HG02642 (cell line): ENCODE measurements around the gene TRAPPC2L.

Experiments used
- ATAC-seq: cut with Tn5 transposase; IDR thresholded peaks from one replicate; pipeline ENCODE4 v1.9.1; 2021; ENCODE audit warnings: mild to moderate bottlenecking; ENCODE audit not compliant: unreplicated experiment, poor library complexity

The TRAPPC2L gene

DNA sequence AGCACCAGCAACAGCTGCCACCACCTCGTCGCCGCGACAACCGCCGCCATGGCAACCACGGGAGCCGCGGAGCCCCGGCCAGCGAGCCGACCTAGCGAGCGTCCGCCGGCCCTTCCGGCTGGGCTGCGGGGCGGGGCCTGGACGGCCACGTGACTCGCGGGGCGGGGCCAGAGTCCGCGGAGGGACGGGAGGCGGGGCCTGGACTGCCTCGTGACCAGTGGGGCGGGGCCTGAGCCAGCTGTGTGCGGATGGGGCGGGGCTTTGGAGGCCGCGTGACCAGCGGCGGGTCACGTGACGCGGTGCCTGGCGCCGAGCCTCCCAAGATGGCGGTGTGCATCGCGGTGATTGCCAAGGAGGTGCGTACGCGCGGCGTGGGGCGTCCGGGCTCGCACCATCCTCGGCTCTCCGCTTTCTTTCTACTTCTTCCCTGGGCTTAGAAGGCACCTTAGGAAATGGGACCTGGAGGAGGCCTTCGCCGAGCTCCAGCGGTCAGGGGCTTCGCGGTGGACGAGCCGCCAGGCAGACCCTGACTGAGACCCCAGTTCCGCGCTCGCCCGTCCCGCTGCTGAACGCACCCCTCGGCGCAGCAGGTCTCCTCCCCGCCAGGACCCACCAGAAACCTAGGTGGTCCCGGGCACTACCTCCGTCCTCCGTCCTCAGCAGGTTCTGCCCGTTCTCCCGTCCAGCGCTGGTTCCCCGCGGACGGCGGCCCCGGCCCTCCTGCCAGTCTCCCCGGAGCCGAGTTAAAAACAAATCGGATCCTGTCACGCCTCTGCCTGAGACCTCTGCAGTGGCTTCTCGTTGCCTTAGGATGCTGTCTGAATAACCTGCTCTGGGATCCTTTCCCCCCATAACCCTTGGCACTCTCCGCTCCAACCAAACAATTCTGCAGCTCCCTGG is at the start of gene TRAPPC2L, which contains the start of gene GALNS:
TRAPPC2L (plus strand) TSS at position 300 of the 900 bp plus-strand sequence; CDS start at position 324, 24 bp downstream.
GALNS (minus strand) TSS at position 120 of the 900 bp plus-strand sequence; CDS start at position 50, 70 bp downstream.
- ATAC-seq = peak; percentile 86

- no peak for ATAC-seq
Measured at GRCh38 chr16:88807142-88807625, 49.7 kb upstream of the TRAPPC2L start.

DNA sequence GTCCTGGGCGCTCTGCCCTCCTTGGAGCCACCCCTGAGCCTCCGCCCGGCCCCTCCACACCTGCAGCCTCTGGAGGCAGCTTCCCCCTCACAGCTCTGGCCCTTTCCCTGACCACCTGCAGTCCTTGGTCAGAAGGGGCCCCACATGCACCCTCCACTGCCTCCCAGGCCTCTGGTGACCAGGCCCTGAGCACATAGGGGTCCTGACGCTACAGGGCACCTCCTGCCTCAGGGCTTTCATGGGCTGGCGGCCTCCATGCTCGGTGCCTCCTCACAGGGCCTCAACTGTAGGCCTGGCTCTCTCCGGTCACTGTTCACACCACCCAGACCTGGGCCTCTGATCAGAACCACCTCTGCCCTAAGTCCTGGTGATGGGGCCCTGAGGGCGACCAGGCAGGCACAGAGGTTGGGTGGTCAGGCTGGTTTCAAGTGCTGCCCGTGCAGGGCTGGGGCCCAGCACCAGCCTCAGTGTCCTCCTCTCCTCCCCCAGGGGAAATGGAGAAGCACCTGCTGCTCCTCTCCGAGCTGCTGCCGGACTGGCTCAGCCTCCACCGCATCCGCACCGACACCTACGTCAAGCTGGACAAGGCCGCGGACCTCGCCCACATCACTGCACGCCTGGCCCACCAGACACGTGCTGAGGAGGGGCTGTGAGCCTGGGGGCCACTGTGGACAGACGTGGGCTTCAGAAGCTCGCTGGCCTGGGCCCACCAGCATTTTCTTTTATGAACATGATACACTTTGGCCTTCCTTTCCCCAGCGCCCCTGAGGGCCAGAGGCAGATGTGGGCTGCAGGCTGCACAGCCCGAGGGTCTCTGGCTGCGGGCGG is 49.1 kb upstream of the TRAPPC2L start:
- no peak for ATAC-seq

- ATAC-seq = no peak
Measured at GRCh38 chr16:88809068-88809675, 47.8 kb upstream of the TRAPPC2L start.

DNA sequence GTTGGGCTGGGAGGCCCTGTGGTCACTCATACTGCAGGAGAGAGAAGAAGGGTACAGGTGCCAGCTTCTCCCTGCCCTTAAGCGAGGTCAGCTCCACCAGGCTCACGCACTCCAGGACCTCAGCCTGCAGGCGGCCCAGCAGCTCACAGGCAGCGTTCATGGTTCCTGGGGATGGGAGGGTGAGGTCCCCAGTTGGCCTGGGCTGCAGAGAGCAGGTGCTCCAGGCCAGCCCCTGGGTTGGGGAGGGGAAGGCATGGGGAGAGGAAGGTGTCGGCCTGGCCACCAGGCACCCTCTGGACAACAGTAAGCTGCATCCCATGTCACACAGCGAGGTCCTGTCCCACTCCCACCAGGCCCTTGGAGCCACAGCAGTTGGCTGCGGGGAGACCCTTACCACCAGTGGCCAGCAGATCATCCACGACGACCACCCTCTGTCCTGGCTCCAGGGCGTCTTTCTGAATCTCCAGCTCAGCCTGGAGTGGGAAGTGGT is 47.2 kb upstream of the TRAPPC2L start:
- ATAC-seq = no peak

DNA sequence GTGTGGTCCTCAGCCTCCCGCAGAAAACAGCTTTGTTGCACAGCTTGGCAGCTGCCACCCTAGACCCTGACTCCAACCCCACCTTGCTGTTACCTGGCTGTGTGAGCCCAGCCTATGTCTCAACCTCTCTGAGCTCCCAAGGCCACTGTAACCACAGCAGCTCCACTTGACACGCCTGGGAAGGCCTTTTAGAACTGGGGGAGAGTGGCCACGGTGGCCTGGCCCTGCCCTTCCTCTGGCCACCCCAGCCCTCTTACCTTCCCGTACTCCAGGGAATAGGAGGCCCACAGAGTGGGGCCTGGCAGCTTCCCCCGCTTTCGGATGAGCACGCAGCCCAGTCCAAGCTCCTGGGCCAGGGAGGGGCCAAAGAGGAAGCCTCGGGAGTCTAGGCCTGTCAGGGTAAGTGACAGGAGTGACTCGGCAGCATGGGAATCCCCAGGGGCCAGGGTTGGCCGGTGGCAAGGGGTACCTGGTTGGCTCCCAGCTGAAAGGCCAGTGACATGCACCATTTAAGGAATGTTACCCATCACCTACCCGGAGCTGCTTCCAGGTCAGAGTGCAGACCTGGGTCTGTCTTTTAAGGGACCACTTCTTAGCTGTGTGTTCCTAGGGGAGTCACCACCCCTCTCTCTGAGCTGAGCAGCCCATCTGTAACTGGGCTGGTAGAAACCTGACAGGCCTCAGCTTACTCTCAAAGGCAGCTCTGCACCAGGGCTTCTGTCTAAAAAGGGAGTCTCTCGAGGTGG is 46.6 kb upstream of the TRAPPC2L start:
- ATAC-seq = no peak

GRCh38 chr16:88810912-88811768 is 45.8 kb upstream of the TRAPPC2L start:
- peak; percentile 48 for ATAC-seq

- ATAC-seq = peak; percentile 82
Measured at GRCh38 chr16:88811769-88812512, 45.0 kb upstream of the TRAPPC2L start, which contains the start of gene APRT. TSS of gene APRT (minus strand) at chr16:88811928. CDS start at chr16:88811899, 29 bp downstream.

- no peak for ATAC-seq
Measured at GRCh38 chr16:88812513-88813268, 44.2 kb upstream of the TRAPPC2L start.

- no peak for ATAC-seq
Measured at GRCh38 chr16:88813269-88814143, 43.4 kb upstream of the TRAPPC2L start.

GRCh38 chr16:88814144-88814502 is 42.8 kb upstream of the TRAPPC2L start:
- ATAC-seq = no peak

GRCh38 chr16:88815227-88815626 is 41.7 kb upstream of the TRAPPC2L start:
- ATAC-seq = no peak

GRCh38 chr16:88815901-88816589 is 40.9 kb upstream of the TRAPPC2L start:
- ATAC-seq = no peak

DNA sequence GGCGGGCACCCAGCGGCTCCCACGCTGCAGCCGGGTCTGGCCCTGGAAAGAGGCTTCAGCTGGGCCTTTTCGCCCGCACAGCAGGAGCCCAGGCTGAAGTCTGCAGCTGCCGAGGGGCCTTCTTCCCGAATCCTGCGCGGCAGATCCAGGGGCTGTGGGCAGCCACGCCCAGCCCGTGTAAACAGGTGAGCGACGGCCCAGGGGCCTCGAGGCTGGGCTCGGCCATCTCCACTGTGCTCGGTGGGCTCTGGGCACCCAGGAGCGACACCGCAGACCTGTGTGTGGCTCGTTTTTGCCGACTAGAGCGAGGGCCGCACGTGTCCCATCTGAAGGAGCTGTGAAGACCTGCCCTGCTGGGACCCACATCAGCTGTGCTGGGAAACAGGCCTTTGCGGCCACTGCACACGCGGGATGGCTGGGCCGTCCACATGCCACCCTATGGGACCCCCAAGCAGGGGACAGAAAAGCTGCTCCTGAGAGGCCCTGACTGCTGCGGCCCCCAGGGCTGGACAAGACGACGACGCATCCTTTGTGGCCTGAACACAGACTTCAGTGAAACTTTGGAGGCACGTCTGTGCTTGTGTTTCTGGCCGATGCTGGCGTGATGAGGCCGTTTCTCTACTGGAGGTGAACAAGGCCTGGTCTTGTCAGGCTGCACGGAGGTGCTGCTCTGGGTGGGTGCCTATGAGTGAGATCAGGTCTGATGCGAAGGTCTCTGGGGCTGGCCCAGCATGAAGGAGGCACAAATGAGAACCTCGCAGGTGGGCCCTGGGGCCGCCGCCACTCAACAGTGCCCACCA is 40.0 kb upstream of the TRAPPC2L start:
- no peak for ATAC-seq
